HCT116 (cell line): ENCODE measurements around the gene ZNF318.
"Not testable (repeated sequence)": the region's sequence is repeated elsewhere in the genome, so short reads cannot be mapped to it uniquely, and the experiment has no call there.

Experiments
- CEBPB ChIP-seq: IDR thresholded peaks from 2 replicates; pipeline ENCODE4 v1.6.1; 2012; ENCODE audit warnings: low read depth
- CTCF ChIP-seq, 3 experiments: fragments of 200-600 bp in 1 of 3; sonication (generic) in 1 of 3; IDR thresholded peaks in 2 of 3; conservative IDR thresholded peaks in 1 of 3; 2 replicates each; pipeline ENCODE4 v1.5.1; 2012 to 2017; ENCODE audit warnings: low read depth in 2 of 3, low read length in 2 of 3, antibody characterized with exemption in 1 of 3, borderline replicate concordance in 1 of 3, control low read depth in 1 of 3, mild to moderate bottlenecking in 1 of 3, mixed read lengths in 1 of 3, mixed run types in 1 of 3, moderate library complexity in 1 of 3; ENCODE audit not compliant: insufficient read depth in 1 of 3
- EZH2 ChIP-seq: fragments of 200-600 bp; sonication (generic); IDR thresholded peaks from 2 replicates; pipeline ENCODE4 v1.6.1; 2017; ENCODE audit warnings: antibody characterized with exemption, mixed run types
- EZH2phosphoT487 ChIP-seq: fragments of 200-600 bp; IDR thresholded peaks from 2 replicates; pipeline ENCODE4 v1.6.1; 2018; ENCODE audit warnings: antibody characterized with exemption, borderline replicate concordance
- MAX ChIP-seq: IDR thresholded peaks from 2 replicates; pipeline ENCODE4 v1.6.1; 2012
- POLR2A ChIP-seq: IDR thresholded peaks from 2 replicates; pipeline ENCODE4 v1.7.0; 2011; ENCODE audit warnings: borderline replicate concordance; ENCODE audit not compliant: insufficient read depth, insufficient read length; ENCODE audit errors: extremely low read depth
- POLR2AphosphoS5 ChIP-seq: IDR thresholded peaks from 2 replicates; pipeline ENCODE4 v1.6.1; 2011; ENCODE audit warnings: mild to moderate bottlenecking, low read depth, low read length, moderate library complexity
- REST ChIP-seq: IDR thresholded peaks from 2 replicates; pipeline ENCODE4 v1.6.1; 2012; ENCODE audit warnings: low read depth
- SIN3A ChIP-seq: IDR thresholded peaks from 2 replicates; pipeline ENCODE4 v1.6.1; 2012; ENCODE audit warnings: low read depth
- SP1 ChIP-seq: IDR thresholded peaks from 2 replicates; pipeline ENCODE4 v1.6.1; 2012; ENCODE audit warnings: low read depth
- YY1 ChIP-seq: IDR thresholded peaks from 2 replicates; pipeline ENCODE4 v1.6.1; 2011; ENCODE audit warnings: low read length, low read depth, moderate library complexity, mild to moderate bottlenecking; ENCODE audit not compliant: insufficient replicate concordance; ENCODE audit errors: extremely low read depth
- ZFX ChIP-seq: fragments of 450-650 bp; IDR thresholded peaks from 2 replicates; pipeline ENCODE4 v1.6.1; 2017

- not testable (repeated sequence) for TF ChIP-seq CEBPB; CTCF (IDR thresholded peaks at IDR 0.05 in 2 of 3, conservative IDR thresholded peaks at IDR 0.05 in 1 of 3; ENCODE audit: borderline replicate concordance in 1 of 3, insufficient read depth in 1 of 3, low read depth in 2 of 3, low read length in 2 of 3); POLR2AphosphoS5; SP1; POLR2A; REST; YY1; EZH2phosphoT487; EZH2; ZFX; MAX; SIN3A
Measured at GRCh38 chr6:43380858-43381257, 11.4 kb upstream of the ZNF318 start.
